ENCODE measurements around the gene PTPRQ. TPM values are rescaled to one million over a fixed set of nuclear protein-coding genes. Genes with fewer than 3 reads are reported as not detected.

PTPRQ gene
- total RNA-seq, 1 donor from 2014 or later, result not detected

DNA sequence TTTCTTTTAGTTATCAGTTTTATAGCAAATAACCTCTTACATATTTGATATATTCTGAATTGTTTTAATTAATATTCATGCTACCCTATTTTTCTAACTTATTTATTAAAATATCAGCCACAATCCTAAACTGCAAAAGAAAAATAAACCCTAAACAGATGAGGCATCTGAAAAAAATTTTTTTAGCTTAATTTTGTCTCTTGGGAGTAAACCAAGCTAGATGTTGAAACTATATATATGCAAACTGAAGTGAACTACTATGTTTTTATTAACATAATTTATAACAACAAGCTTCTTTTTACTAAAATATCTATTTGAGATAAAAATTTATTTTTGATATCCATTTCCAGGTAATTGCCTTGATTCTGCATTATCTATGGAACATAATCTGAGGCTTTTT, 87.6 kb downstream of the PTPRQ start:
- Mint-ChIP-seq H3K27ac (no peak overlapping the region), H3K4me3 (no peak overlapping the region), H3K27me3 (no peaks in the 10 kb centered on the region), H3K36me3 (ENCODE audit: low read depth) (no peaks in the 10 kb centered on the region), H3K4me1 (no peaks in the 10 kb centered on the region), H3K9me3 (no peaks in the 10 kb centered on the region)
- ATAC-seq (ENCODE audit: low read depth), result no peak
- no peak for TF ChIP-seq CTCF (IDR thresholded peaks at IDR 0.05)
- no peak for DNase-seq
- POLR2A ChIA-PET, result no interaction called here
- intact Hi-C loops (cut with micrococcal nuclease), result no loop called here
- CTCF ChIA-PET, result interaction anchor here (0.7 kb wide), 1 partner anchor 158 kb away, joined by 3 read pairs; no protein-coding TSS in a partner anchor

DNA sequence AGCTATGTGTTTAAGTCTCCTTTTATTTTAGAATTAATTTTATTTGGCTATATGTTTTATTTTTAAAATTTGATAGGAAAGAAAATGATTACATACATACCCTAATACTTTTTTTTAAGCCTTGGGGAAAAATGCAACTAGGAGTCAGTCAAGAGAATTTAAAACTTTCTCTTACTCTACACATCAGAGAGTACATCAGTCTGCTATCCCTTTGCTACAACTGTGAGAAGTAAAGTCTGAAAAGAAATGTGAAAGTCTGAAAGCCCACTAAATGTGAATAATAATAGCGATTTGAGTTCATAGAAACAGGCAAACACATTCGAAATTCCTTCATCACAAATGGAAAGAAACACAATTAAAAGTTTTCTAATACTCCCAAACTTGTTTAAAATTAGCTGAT, 95.0 kb downstream of the PTPRQ start:
- CTCF ChIA-PET, result no interaction called here
- intact Hi-C loops (cut with micrococcal nuclease), result no loop called here
- Mint-ChIP-seq H3K4me3 (no peak overlapping the region), H3K27ac (no peak overlapping the region), H3K27me3 (no peaks in the 10 kb centered on the region), H3K9me3 (no peaks in the 10 kb centered on the region), H3K36me3 (ENCODE audit: low read depth) (no peaks in the 10 kb centered on the region), H3K4me1 (no peaks in the 10 kb centered on the region)
- POLR2A ChIA-PET, result no interaction called here
- no peak for ATAC-seq (ENCODE audit: low read depth)
- no peak for DNase-seq
- TF ChIP-seq CTCF (IDR thresholded peaks at IDR 0.05), result no peak

- Mint-ChIP-seq H3K9me3 (no peaks in the 10 kb centered on the region), H3K27ac (no peak overlapping the region), H3K4me1 (no peaks in the 10 kb centered on the region), H3K27me3 (no peaks in the 10 kb centered on the region), H3K4me3 (no peak overlapping the region), H3K36me3 (ENCODE audit: low read depth) (no peaks in the 10 kb centered on the region)
- no peak for DNase-seq
- ChIA-PET CTCF (no interaction called here), POLR2A (no interaction called here)
- intact Hi-C loops (cut with micrococcal nuclease), result no loop called here
- TF ChIP-seq CTCF (IDR thresholded peaks at IDR 0.05), result no peak
- ATAC-seq (ENCODE audit: low read depth), result no peak
Measured at GRCh38 chr12:80549298-80549697, 105.3 kb downstream of the PTPRQ start.

DNA sequence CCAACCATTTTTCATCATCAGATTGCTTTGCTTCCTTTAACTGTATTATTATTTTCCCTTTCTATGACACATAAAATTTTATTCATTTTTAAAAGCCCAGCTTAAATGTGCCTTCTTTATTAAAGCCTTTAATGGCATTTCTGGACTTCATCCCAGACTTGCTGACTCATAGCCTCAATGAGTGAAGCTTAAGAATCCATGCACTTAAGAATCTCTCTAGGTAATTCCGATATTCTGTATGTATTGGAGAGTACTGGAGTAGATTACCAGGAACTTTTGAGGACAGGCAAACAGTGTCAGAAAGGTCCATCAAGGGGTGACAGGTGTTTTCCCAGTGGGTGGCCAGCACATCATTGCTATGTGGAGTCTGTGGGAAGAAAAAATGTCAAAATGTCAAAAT, 107.9 kb downstream of the PTPRQ start:
- ChIA-PET CTCF (no interaction called here), POLR2A (no interaction called here)
- no peaks in the 10 kb centered on the region for H3K9me3 Mint-ChIP-seq
- TF ChIP-seq CTCF (IDR thresholded peaks at IDR 0.05), result no peak
- H3K4me3 Mint-ChIP-seq, result no peak overlapping the region
- intact Hi-C loops (cut with micrococcal nuclease), result no loop called here
- H3K36me3 Mint-ChIP-seq (ENCODE audit: low read depth), result no peaks in the 10 kb centered on the region
- H3K27me3 Mint-ChIP-seq, result no peaks in the 10 kb centered on the region
- H3K4me1 Mint-ChIP-seq, result no peaks in the 10 kb centered on the region
- ATAC-seq (ENCODE audit: low read depth), result no peak
- no peak overlapping the region for H3K27ac Mint-ChIP-seq
- no peak for DNase-seq

- ChIA-PET POLR2A (no interaction called here), CTCF (no interaction called here)
- Mint-ChIP-seq H3K36me3 (ENCODE audit: low read depth) (no peaks in the 10 kb centered on the region), H3K27ac (no peak overlapping the region), H3K4me3 (no peak overlapping the region), H3K9me3 (no peaks in the 10 kb centered on the region), H3K27me3 (no peaks in the 10 kb centered on the region), H3K4me1 (no peaks in the 10 kb centered on the region)
- intact Hi-C loops (cut with micrococcal nuclease), result no loop called here
- TF ChIP-seq CTCF (IDR thresholded peaks at IDR 0.05), result no peak
- ATAC-seq (ENCODE audit: low read depth), result no peak
- DNase-seq, result no peak
Measured at GRCh38 chr12:80553316-80553715, 109.3 kb downstream of the PTPRQ start.

All from activated B cell treated with CpG ODN at 0.5 μM for 24 hours (primary cell).